KG1 (cell line): Measurements from ENCODE around the gene SMIM35.
"Not testable (repeated sequence)": the region's sequence is repeated elsewhere in the genome, so short reads cannot be mapped to it uniquely, and the experiment has no call there.

Source experiments
- DNase-seq: peaks from one replicate; lab custom pipeline; 2025; lab: John Stamatoyannopoulos, UW

SMIM35 gene

DNA sequence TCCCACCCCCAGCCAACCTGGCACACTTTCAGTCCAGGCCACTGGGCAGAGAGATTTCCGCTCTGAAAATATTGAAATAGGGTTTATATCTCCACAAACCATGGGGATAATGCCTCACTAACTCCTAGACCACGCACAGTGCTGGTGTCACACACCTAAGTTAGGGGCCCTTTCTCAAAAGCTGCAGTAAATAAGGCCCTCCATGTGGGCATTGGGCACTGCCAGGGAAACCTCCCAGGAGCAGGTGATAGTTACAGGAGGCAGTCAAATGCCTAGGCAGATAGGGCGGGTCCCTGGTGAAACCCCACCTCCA, 103.6 kb downstream of the SMIM35 start:
- DNase-seq, result no peak

DNA sequence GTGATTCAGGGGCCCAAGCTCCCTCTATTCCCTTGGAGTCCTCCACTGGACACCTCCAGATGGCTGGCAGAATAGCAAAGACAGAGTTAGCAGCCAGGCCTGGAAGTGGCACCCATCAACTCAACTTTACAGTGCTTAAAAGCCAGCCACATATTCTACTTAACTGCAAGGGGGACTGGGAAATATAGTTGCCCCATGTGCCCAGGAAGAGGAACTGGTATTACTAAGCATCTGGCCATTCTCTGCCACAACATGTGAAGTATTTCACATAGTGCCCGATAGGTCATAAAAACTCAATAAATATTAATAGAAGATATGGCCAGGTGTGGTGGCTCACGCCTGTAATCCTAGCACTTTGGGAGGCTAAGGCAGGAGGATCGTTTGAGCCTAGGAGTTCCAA, 106.0 kb downstream of the SMIM35 start:
- DNase-seq, result no peak

DNA sequence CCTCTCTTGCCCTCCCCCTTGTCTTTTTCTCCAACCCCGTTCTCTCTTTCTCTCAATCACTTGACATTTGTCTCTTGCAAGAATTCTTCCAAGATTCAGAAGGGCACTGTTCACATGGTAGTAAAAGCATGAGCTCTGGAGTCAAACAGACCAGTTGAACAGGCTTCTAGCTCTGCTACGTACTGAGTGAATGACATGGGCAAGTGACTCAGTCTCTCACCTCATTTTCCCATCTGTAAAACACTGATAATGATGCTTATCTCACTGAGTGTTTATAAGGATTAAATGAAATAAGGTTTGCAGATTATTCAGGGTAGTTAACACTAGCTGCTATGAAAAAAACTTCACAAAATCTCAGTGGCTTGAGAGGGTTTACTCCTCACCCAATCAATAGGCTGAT, 106.5 kb downstream of the SMIM35 start:
- DNase-seq, result no peak

DNA sequence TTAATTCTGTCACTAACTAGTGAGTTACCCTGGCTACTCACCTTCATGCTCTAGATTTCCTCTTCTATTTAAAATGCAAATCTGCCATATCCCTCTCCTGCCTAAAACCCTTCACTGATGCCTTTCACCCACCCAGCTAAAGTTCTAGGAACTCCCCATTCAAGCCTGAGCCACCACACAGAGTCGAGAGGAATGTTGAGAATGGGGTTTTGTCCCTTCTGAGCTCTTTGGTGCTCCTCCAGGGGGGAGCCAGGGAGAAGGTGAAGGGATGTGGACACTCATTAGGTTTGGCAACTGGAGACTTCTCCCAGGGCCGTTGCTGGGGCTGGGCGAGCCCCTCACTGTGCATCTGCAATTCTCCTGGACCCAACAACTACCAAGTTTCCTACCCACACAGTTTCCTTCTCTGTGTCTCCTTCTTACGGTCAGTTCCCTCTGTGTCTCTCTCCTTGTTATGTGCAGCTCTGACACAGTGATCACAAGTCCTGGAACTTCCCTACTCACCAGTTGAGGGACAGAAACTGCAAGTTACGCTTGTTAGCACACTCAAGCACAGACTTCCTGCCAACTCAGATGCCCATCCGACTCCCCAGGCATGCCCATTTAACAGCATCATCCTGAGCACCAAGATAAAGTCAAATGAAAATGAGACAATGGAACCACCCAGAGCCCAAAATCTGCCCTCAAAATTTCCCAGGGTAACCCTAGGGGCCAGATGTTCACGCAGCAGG, 107.1 kb downstream of the SMIM35 start:
- DNase-seq, result no peak

DNA sequence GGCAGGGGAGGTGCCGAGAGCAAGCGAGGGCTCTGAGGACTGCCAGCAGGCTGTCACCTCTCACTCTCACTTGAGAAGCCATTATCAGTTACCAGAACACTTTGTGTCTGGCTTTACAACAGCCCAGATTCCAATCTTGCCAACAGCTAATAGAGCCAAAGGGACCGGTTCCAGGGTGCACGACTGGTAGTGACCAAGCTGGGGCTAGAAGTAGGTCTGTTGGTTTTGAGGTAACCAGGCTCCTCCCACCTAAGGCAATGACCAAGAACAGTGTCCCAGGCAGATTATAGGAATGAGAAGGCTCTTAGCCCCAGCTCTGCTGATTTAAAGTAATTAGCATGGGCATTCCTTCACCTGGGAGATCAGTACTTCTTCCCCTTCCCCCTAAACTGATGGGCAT, 107.8 kb downstream of the SMIM35 start:
- DNase-seq, result no peak

DNA sequence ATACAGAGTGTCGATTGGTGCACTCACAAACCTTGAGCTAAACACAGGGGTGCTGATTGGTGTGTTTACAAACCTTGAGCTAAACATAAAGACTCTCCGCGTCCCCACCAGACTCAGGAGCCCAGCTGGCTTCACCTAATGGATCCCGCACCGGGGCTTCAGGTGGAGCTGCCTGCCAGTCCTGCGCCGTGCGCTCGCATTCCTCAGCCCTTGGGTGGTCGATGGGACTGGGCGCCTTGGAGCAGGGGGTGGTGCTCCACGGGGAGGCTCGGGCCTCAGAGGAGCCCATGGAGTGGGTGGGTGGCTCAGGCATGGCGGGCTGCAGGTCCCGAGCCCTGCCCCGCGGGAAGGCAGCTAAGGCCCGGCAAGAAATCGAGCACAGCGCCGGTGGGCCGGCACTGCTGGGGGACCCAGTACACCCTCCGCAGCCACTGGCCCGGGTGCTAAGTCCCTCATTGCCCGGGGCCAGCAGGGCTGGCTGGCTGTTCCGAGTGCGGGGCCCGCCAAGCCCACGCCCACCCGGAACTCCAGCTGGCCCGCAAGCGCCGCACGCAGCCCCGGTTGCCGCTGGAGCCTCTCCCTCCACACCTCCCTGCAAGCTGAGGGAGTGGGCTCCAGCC, 108.4 kb downstream of the SMIM35 start:
- not testable (repeated sequence) for DNase-seq

DNA sequence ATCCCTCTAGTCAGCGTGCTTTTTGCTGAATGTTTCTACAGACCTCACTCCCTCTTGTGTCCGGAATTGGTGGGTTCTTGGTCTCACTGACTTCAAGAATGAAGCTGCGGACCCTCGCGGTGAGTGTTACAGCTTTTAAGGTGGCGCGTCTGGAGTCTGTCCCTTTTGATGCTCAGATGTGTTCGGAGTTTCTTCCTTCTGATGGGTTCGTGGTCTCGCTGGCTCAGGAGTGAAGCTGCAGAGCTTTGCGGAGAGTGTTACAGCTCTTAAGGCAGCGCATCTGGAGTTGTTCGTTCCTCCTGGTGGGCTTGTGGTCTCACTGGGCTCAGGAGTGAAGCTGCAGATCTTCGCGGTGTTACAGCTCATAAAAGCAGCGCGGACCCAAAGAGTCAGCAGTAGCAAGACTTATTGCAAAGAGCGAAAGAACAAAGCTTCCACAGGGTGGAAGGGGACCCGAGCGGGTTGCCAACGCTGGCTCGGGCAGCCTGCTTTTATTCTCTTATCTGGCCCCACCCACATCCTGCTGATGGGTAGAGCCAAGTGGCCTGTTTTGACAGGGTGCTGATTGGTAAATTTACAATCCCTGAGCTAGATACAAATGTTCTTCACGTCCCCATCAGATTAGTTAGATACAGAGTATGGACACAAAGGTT, 109.0 kb downstream of the SMIM35 start:
- DNase-seq, result not testable (repeated sequence)

DNA sequence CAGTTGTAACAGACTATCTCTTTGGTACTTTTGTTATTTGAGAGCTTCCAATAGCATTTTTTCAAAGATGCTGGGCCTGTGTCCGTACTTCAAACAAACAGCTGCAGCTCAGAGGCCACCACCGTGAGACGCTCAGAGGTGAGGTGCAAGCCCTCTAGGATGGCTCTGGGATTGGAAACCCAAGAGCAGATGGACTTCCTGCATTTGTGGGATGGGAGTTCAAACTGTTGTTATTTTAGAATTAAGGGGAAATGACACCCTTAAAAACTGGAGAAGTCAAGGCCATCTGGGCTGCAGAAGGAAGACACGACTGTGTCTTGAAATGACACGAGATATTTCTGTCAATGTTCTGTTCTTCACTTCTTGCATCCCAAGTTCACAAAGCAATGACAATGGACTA, 109.7 kb downstream of the SMIM35 start:
- no peak for DNase-seq

DNA sequence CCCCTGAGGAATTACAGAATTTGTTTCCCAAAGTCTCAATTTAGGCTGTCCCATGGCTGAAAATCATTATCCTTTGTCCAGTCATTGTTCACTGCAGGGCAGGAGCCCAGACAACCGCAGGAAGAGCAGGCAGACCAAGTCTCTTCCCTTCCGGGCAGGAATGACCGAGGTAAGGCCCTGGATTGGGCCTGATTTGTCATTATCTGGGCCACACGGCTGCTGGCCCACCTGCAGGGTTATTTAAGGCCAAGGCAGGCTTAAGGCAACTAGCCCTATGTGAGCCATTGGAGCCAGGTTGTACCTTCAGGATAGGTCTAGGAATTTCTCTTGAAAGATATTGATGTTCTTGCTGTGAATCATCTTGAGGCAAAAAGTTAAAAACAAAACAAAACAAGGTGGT, 110.3 kb downstream of the SMIM35 start:
- no peak for DNase-seq

DNA sequence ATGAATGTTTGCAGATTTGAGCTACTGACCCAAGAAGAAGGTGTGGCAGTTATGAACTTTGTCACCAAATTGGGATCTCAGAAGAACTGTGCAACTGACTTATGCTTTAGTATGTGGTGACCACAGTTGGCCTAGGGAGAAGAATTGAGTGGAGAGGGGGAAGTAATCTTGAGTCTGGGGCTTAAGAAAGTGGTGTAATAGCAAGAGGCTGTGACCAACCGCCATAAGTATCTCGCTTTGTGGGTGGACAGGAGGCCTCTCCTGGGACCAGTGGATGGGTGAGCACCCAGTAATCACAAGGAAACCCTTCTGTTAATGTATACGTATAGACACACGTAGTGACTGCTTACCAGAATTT, 113.3 kb downstream of the SMIM35 start:
- no peak for DNase-seq

DNA sequence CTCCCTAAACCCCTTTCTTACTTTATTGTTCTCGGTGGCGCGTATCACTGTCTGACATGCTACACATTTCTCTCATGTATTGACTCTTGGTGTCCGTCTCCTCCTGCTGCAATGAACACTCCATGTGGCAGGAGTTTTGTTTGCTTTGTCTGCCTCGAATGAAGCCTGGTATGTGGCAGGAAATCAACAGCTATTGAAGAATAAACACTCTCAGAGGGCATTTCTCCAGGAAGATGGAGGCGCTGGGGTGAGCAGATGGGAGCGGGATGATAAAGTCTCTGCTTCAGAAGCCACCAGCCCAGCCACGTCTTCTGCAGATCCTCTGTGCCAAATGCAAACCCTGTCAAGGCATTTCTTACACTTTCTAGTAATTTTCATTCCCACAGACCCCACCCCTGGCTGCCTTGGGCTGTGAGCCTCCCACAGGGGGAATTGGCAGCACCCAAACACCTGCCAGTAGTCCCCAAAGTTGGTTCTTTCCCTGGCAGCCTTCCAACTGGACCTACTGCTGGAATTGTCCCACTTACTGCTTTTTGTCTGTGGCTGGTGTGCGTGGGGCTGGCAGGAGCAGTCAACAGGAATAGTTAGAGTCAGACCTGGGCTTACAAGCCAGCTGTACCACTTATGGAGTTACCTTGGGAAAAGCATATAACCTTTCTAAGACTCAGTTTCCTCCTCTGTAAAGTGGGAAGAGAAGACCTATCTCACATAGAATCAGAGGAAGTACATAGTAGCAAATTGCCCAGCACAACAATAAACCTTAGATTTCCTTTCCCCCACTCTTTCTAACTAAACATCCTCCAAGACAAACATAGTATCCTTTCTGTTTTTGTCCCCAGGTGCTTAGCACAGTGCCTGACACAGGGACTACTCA, 113.9 kb downstream of the SMIM35 start:
- DNase-seq, result no peak

DNA sequence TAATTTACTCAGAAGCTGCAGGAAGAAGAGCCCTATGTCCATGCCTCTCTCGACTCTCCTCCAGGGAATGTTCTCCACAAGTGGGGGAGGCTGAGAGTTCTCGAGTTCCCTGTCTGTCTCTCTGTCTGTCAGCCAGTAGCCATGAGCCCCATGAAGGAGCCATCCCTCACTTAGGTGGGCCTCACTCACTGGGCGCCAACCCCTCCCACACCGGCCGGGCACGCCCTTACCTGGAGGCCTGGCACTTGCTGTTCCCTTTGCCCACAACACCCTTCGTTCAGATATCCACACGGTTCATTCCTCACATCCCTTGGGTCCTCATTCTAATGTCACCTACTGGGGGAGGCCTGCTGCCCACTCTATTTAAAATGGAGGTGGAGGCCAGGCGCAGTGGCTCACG, 114.7 kb downstream of the SMIM35 start:
- no peak for DNase-seq

DNA sequence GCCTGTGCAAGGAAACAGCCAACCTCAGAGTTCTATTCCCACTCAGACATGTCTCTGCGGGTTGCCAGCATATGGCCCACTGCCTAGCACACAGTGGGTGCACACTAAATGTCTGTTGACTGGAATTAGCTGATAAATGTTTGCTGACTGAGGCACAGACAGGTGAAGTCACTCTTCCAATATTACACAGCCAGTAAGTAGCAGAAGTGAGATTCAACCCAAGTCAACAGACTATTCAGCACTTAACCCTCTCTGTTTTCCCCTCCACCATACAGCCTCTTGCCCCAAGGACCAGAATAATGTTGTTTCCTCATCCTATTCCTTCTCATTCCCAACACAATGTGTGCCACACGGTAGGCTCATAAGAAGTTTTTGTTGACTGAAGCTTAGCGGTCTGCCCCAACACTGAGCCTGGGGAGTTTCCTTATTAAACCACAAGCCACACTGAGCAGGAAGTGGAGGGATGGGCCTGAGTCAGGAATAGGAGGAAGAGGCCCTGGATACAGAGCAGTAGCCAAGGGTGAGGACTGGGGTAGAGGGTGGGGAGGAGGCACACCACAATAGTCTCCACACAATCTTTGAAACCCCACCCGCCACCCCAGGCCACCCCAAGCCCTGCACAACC, 116.3 kb downstream of the SMIM35 start:
- peak; percentile 75 for DNase-seq

DNA sequence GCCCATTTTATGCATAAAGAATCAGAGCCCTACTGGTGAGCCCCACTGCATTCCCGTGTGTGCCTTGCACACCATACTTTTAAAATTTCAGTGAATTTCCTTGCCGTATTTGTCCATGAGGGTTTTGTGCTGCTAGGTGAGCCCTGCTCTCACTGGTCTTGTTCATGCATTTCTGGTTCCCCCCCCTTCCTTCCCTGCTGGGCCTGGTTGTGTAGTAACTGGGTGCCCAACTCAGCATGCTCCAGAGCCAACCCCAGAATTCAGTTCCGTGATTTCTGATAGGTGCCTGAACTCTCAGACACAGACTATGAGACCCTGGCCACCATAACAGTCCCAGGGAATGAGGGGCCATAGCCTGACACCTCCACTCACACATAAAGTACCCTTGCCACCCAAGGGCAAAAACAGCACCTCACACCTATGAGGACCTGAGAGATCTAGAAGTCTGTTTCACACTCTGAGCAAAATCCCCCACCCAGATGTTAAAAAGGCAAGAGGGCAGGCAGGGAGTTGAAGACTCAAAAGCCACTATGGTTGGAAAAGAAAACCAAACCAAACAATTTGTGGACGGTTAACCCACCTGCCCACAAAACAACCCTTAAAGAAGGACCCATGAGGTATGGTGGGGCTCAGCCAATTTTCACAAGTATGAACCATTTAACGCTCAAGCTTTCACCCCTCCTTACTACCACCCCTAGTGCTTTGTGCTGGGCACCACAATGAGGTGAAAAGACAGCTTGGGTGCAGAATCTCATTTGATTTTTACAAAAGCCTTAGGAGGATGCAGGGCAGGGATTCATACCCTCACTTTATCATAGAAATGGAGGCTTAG, 117.4 kb downstream of the SMIM35 start:
- no peak for DNase-seq

DNA sequence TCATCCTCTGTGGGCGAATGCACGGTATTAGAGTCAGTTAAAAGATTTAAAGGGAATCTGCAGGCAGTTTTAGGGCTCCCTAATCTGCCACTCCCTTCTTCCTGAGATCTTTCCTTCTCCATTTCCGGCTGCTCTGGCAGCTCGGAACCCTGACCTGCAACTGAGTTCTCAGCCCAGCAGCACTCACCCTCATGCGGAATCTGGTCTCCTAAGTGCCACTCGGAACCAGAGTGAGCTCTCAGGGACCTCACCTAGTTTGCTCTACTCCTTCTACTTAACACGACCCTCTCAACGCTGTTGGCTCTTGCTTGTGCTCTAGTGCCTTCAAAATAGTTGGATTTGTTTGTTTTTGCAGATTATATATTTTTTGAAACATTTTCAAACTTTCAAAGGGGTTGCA, 119.9 kb downstream of the SMIM35 start:
- no peak for DNase-seq

DNA sequence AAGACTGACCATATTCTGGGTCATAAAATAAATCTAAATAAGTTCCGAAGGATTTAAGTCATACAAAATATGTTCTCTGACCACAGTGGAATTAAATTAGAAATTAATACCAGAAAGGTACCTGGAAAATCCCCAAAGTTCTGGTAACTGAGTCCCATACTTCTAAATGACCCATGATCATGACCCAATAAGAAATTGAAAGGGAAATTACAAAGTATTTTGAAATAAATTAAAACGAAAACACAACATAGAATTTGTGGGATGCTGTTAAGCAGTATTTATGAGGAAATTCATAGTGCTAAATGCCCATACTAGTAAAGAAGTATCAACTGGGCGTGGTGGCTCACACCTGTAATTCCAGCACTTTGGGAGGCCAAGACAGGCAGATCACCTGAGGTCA, 123.9 kb downstream of the SMIM35 start:
- no peak for DNase-seq

DNA sequence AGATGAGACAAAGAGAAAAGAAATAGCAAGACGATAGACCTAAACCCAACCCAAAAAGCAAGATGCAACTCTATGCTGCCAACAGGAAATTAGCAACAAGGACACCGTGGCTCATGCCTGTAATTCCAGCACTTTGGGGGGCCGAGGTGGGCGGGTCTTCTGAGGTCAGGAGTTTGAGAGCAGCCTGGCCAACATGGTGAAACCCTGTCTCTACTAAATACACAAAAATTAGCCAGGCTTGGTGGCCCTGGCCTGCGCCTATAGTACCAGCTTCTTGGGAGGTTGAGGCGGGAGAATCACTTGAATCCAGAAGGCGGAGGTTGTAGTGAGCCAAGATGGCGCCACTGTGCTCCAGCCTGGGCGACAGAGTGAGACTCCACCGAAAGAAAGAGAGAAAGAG, 124.9 kb downstream of the SMIM35 start:
- no peak for DNase-seq

DNA sequence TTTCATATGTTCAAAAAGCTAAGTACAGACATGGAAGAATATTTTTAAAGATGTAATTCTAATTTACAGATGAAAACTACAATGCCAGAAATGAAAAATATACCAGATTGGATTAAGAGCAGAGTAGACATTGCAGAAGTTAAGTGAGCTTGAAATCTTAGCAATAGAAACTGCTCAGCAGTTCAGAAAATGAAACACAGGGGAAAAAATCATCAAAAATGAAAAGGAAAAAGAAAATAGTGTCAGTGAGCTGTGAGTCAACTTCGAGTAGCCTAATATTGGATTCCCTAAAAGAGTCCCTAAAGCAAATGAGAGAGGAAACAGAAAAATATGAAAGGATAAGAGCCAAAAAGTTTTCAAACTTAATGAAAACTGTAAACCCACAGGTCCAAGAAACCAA, 126.4 kb downstream of the SMIM35 start:
- DNase-seq, result no peak

DNA sequence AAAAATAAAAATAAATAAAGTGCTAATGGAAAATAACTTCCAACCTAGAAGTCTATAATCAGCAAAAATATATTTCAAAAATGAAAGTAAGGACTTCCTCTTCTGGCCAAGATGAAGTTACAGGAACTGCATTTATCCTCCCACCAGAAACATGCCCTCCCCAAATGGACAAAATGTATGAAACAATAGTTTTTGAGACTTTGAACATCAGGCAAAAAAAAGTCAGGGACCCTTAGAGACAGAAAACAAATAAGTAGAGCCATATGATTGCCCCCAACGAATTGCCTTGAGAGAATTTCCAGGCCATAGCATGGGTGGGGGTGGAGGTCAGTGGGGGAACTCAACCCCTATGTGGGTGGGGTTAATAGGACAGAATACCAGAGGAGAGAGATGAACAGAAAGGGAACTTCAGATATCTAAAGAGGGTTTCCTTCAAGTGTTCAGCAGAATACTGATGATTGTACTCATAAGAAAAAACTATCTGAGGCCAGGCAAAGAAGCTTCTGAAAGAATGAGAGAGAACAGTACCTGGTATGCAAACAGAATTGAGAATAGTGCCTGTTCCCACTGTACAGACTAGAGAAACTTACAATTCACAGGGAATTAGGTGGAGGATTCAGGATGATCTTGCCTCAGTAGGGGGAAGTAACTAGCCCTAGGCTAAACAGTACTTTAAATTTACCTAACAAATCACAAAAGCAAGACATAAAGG, 127.2 kb downstream of the SMIM35 start:
- no peak for DNase-seq

DNA sequence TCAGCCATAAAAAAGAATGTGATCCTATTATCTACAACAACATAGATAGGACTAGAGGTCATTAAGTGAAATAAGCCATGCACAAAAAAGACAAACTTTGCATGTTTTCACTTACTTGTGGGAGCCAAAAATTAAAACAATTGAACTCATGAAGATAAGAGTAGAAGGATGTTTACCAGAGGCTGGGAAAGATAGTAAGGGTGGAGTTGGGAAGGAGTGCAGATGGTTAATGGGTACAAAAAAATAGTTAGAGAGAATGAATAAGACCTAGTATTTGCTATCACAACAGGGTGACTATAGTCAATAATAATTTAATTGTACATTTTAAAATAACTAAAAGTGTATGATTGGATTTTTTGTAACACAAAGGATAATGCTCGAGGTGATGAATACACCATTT, 127.8 kb downstream of the SMIM35 start:
- DNase-seq, result no peak
